ENCODE data around the gene SLC13A3. TPM values are rescaled to one million over a fixed set of nuclear protein-coding genes. Genes with fewer than 3 reads are reported as not detected.

SLC13A3 gene
- total and polyA plus RNA-seq, 2 of the 4 experiments (the other 2 are of a cell fraction) = 2.5 to 4.2 TPM

DNA sequence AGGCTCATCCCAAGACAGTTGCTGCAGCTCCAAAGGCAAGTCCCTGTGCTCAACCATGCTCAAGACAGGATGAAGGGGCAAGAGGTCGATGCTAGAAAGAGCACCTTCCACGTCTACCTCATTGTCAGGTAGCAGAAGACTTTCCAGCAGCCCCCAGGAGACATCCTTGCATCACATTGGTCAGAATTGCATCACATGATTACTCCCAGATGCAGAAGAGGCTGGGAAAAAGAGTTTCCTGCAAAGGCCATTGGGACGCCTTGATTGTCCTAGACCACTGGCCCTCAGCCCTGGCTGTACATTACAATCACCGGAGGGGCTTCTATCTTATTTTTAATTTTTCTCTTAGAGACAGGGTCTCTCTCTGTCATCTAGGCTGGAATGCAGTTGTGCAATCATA is 120.6 kb downstream of the SLC13A3 start:
- Histone ChIP-seq H4K5ac (ENCODE audit: low read depth, low read length) (no peak overlapping the region), H2AFZ (replicated peaks; ENCODE audit: low read length, poor library complexity) (no peak overlapping the region), H2AK5ac (ENCODE audit: low read depth, low read length) (no peak overlapping the region), H3K36me3 (ENCODE audit: control insufficient read depth, insufficient read depth, low read length) (no peaks in the 10 kb centered on the region), H3K9me3 (ENCODE audit: control insufficient read depth, insufficient read depth, low read length) (no peaks in the 10 kb centered on the region), H3K9ac (ENCODE audit: low read depth, low read length) (no peak overlapping the region), H2AK9ac (replicated peaks; ENCODE audit: low read depth, low read length, poor library complexity) (no peak overlapping the region), H3K27me3 (ENCODE audit: control insufficient read depth, insufficient read depth, low read length) (peaks cover 8% of the 10 kb centered on the region), H3K79me1 (ENCODE audit: low read depth in 1 of 2, low read length in 2 of 2) (no peaks in the 10 kb centered on the region), H3K9me1 (ENCODE audit: insufficient read depth, low read length) (no peaks in the 10 kb centered on the region), H2BK15ac (ENCODE audit: low read depth, low read length) (no peak overlapping the region), H2BK5ac (ENCODE audit: low read depth, low read length, poor library complexity, severe bottlenecking) (no peak overlapping the region), H4K8ac (ENCODE audit: low read depth in 2 of 2, low read length in 2 of 2) (no peak overlapping the region), H3K23ac (ENCODE audit: low read depth, low read length) (no peak overlapping the region), H3K14ac (replicated peaks; ENCODE audit: low read depth, low read length) (no peak overlapping the region), H2BK120ac (ENCODE audit: low read depth, low read length) (no peak overlapping the region), H3K4ac (ENCODE audit: low read depth, low read length) (no peak overlapping the region), H3K4me2 (ENCODE audit: low read depth, low read length) (no peak overlapping the region), H3K4me1 (ENCODE audit: control insufficient read depth, insufficient read depth, low read length) (no peaks in the 10 kb centered on the region), H4K20me1 (ENCODE audit: insufficient read depth, low read length) (no peaks in the 10 kb centered on the region), H3K27ac (ENCODE audit: insufficient read depth, low read length) (no peak overlapping the region), H3K4me3 (ENCODE audit: insufficient read depth, low read depth, low read length) (no peak overlapping the region), H3K56ac (ENCODE audit: extremely low read depth, insufficient read depth, low read length) (no peak overlapping the region), H3K18ac (ENCODE audit: low read depth, low read length) (no peak overlapping the region), H4K91ac (ENCODE audit: insufficient read depth, low read depth, low read length) (no peak overlapping the region), H2BK20ac (ENCODE audit: low read depth, low read length) (no peak overlapping the region)
- WGBS, 2 experiments (ENCODE audit: extremely low coverage in 2 of 2, insufficient read length in 1 of 2) = 71% methylated on average over 2 of the region's 4 CpGs; no CpG with 5 or more reads in 1 of the 2 experiments
- BruUV-seq (replicated peaks) = no TSS peak
- in situ Hi-C loops (cut with MboI; ENCODE audit: low sequenced_read_pairs) (no loop called here), dilution Hi-C loops (cut with HindIII; ENCODE audit: low sequenced_read_pairs, unreplicated experiment) (no loop called here), intact Hi-C loops (cut with micrococcal nuclease) (no loop called here)
- ChIA-PET CTCF (no interaction called here), POLR2A (ENCODE audit: unreplicated experiment) (no interaction called here)
- DNase-seq (no peak), ATAC-seq (ENCODE audit: low read depth) (no peak)
- no peak for TF ChIP-seq RFX5 (IDR thresholded peaks at IDR 0.05; ENCODE audit: low read depth, low read length)
- TF ChIP-seq MXI1 (IDR thresholded peaks at IDR 0.05; ENCODE audit: borderline replicate concordance, low read depth, low read length) = no peak
- TF ChIP-seq, protein P1, sequence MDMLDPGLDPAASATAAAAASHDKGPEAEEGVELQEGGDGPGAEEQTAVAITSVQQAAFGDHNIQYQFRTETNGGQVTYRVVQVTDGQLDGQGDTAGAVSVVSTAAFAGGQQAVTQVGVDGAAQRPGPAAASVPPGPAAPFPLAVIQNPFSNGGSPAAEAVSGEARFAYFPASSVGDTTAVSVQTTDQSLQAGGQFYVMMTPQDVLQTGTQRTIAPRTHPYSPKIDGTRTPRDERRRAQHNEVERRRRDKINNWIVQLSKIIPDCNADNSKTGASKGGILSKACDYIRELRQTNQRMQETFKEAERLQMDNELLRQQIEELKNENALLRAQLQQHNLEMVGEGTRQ (IDR thresholded peaks at IDR 0.05; ENCODE audit: low read depth, low read length) = no peak
- TF ChIP-seq BHLHE40 (IDR thresholded peaks at IDR 0.05; ENCODE audit: low read depth, low read length) = no peak
- no peak for TF ChIP-seq NFE2L2 (IDR thresholded peaks at IDR 0.05; ENCODE audit: low read depth, low read length)
- TF ChIP-seq, protein P2, sequence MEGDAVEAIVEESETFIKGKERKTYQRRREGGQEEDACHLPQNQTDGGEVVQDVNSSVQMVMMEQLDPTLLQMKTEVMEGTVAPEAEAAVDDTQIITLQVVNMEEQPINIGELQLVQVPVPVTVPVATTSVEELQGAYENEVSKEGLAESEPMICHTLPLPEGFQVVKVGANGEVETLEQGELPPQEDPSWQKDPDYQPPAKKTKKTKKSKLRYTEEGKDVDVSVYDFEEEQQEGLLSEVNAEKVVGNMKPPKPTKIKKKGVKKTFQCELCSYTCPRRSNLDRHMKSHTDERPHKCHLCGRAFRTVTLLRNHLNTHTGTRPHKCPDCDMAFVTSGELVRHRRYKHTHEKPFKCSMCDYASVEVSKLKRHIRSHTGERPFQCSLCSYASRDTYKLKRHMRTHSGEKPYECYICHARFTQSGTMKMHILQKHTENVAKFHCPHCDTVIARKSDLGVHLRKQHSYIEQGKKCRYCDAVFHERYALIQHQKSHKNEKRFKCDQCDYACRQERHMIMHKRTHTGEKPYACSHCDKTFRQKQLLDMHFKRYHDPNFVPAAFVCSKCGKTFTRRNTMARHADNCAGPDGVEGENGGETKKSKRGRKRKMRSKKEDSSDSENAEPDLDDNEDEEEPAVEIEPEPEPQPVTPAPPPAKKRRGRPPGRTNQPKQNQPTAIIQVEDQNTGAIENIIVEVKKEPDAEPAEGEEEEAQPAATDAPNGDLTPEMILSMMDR (conservative IDR thresholded peaks at IDR 0.05; ENCODE audit: low read depth, low read length) = no peak
- TF ChIP-seq CHD1 (IDR thresholded peaks at IDR 0.05; ENCODE audit: low read depth, low read length) = no peak
- TF ChIP-seq RAD21 (IDR thresholded peaks at IDR 0.05; ENCODE audit: low read length) = no peak
- TF ChIP-seq POLR2A (IDR thresholded peaks at IDR 0.05; ENCODE audit: low read depth, low read length) = no peak
- no peak for TF ChIP-seq SMC3 (IDR thresholded peaks at IDR 0.05; ENCODE audit: low read depth, low read length)
- no peak for TF ChIP-seq MAFK (IDR thresholded peaks at IDR 0.05; ENCODE audit: low read depth, low read length)
